Vagina (tissue), 2 donors: ENCODE measurements around the gene NT5DC2. TPM values are rescaled to one million over a fixed set of nuclear protein-coding genes. Genes with fewer than 3 reads are reported as not detected.

Experiments
- DNase-seq, 2 donors: peaks; one replicate each; pipeline ENCODE4 v3.0.0-alpha.2; 2017; ENCODE audit errors: extremely low spot score in 2 of 2
- H3K27ac ChIP-seq: fragments of 200-600 bp; sonication (generic); one replicate; pipeline ENCODE4 v1.5.1; 2019
- H3K27me3 ChIP-seq: fragments of 200-600 bp; sonication (generic); one replicate; pipeline ENCODE4 v1.5.1; 2019
- H3K36me3 ChIP-seq, 2 donors: fragments of 200-600 bp; sonication (generic); one replicate each; pipeline ENCODE4 v1.5.1; 2017 to 2019
- H3K4me1 ChIP-seq: fragments of 200-600 bp; sonication (generic); one replicate; pipeline ENCODE4 v1.5.1; 2019
- H3K4me3 ChIP-seq, 2 donors: fragments of 200-600 bp; sonication (generic); 1 replicate in 1 of 2; 2 replicates in 1 of 2; pipeline ENCODE4 v1.5.1; 2016 to 2019
- H3K9me3 ChIP-seq: fragments of 200-600 bp; sonication (generic); one replicate; pipeline ENCODE4 v1.5.1; 2019
- CTCF ChIP-seq, 3 experiments: fragments of 450-650 bp in 2 of 3; fragments of 200-600 bp in 1 of 3; sonication (generic) in 1 of 3; IDR thresholded peaks; one replicate each; pipeline ENCODE4 v1.5.1; 2017 to 2019; ENCODE audit warnings: antibody characterized with exemption in 3 of 3, mild to moderate bottlenecking in 2 of 3, moderate library complexity in 2 of 3
- POLR2A ChIP-seq, 2 donors: fragments of 450-650 bp; IDR thresholded peaks; one replicate each; pipeline ENCODE4 v1.6.1; 2017; ENCODE audit warnings: antibody characterized with exemption in 2 of 2, mild to moderate bottlenecking in 2 of 2, moderate library complexity in 2 of 2
- POLR2AphosphoS5 ChIP-seq, 2 donors: sonication (generic); formaldehyde crosslinking; IDR thresholded peaks; one replicate each; pipeline ENCODE4 v1.9.0; 2017; ENCODE audit warnings: antibody characterized with exemption in 2 of 2, mild to moderate bottlenecking in 2 of 2, low read depth in 1 of 2; ENCODE audit not compliant: insufficient read depth in 1 of 2
- intact Hi-C: fragments of 100-400 bp; cut with DNase I; formaldehyde crosslinking; loops from one replicate; pipeline ENCODE4 v1.15.1; 2023
- small RNA-seq: library from RNA; depleted of rRNA; stranded (forward); fragments of <200 nt; gene quantifications from one replicate; pipeline ENCODE3, GENCODE V24; 2016
- total RNA-seq: library from RNA; depleted of rRNA; stranded (reverse); fragments of >200 nt; gene quantifications from one replicate; pipeline ENCODE4 v1.2.3, GENCODE V29; 2016

The NT5DC2 gene
- total RNA-seq, 1 donor from 2014 or later, result 63.3 TPM

- H3K27ac ChIP-seq, result no peak overlapping the region
- H3K9me3 ChIP-seq, result no peaks in the 10 kb centered on the region
- no peak for DNase-seq
- no peaks in the 10 kb centered on the region for H3K27me3 ChIP-seq
- H3K4me1 ChIP-seq, result peaks cover 19% of the 10 kb centered on the region
- H3K4me3 ChIP-seq, result no peak overlapping the region
- peaks cover 0 to 86% of the 10 kb centered on the region in 2 donors for H3K36me3 ChIP-seq
- TF ChIP-seq CTCF (IDR thresholded peaks at IDR 0.05) (no peak), POLR2AphosphoS5 (IDR thresholded peaks at IDR 0.05; ENCODE audit: insufficient read depth in 1 of 2, low read depth in 1 of 2) (no peak), POLR2A (IDR thresholded peaks at IDR 0.05) (no peak)
- intact Hi-C loops, result loop anchor here (10.0 kb wide), 1 partner anchor 56 kb away; the partner anchor contains the start of genes NT5DC2 and UQCC5
These were observed 54.4 kb downstream of the NT5DC2 start for GRCh38 chr3:52479037-52479876.

- Histone ChIP-seq H3K9me3 (no peaks in the 10 kb centered on the region), H3K27ac (no peak overlapping the region), H3K27me3 (no peaks in the 10 kb centered on the region), H3K4me1 (peaks cover 4% of the 10 kb centered on the region), H3K36me3 (peaks cover 0 to 96% of the 10 kb centered on the region in 2 donors), H3K4me3 (no peak overlapping the region)
- no peak for TF ChIP-seq POLR2AphosphoS5 (IDR thresholded peaks at IDR 0.05; ENCODE audit: insufficient read depth in 1 of 2, low read depth in 1 of 2)
- TF ChIP-seq CTCF (IDR thresholded peaks at IDR 0.05), result no peak
- TF ChIP-seq POLR2A (IDR thresholded peaks at IDR 0.05), result no peak
- intact Hi-C loops, result loop anchor here (10.0 kb wide), 1 partner anchor 57 kb away; the partner anchor contains the start of genes NT5DC2 and UQCC5
- no peak for DNase-seq
These were observed 55.9 kb downstream of the NT5DC2 start for GRCh38 chr3:52477796-52478095.

DNA sequence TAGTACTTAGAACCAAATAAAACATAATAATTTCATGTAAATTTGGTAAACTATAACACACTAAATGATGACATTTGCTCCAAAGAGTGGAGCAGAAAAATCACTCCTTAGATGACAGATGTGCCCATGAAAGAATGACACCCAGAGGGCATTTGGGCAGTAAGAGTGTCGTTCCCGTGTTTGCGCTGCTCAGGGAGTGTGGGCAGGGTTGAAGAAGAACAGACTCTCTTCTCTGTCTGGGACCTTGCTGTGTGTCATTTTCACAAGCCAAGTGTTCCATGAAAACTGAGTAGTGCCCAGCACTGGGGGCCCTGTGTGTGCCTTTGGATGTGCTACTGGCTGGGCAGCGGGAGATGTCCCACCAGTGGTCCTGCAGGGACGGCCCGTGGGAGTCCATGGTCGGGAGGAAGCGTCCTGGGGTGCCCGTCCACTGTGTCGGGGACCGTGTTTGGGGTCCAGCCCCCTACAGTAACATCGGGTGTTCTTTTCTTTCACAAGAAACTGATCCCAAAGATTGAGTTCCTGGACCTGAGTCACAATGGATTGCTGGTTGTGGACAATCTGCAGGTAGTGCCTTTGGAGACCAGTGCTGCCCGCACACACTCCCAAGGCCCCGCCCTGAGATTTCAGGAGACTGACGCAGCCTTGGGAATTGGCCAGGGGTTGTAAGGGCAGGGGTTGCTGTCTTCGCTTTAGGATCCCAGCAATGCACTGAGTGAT is 56.4 kb downstream of the NT5DC2 start:
- peaks cover 0 to 96% of the 10 kb centered on the region in 2 donors for H3K36me3 ChIP-seq
- no peak overlapping the region for H3K4me3 ChIP-seq
- intact Hi-C loops, result loop anchor here (10.0 kb wide), 1 partner anchor 58 kb away; the partner anchor contains the start of genes NT5DC2 and UQCC5
- H3K27me3 ChIP-seq, result no peaks in the 10 kb centered on the region
- H3K4me1 ChIP-seq, result no peaks in the 10 kb centered on the region
- no peaks in the 10 kb centered on the region for H3K9me3 ChIP-seq
- no peak for DNase-seq
- H3K27ac ChIP-seq, result no peak overlapping the region
- no peak for TF ChIP-seq POLR2AphosphoS5 (IDR thresholded peaks at IDR 0.05; ENCODE audit: insufficient read depth in 1 of 2, low read depth in 1 of 2)
- no peak for TF ChIP-seq POLR2A (IDR thresholded peaks at IDR 0.05)
- no peak for TF ChIP-seq CTCF (IDR thresholded peaks at IDR 0.05)

Small RNAs within 50 kb of the gene (small RNA-seq; reads per million reads assigned to genes)
- gene RNU6-856P, result not detected
- gene RNU6ATAC16P, result not detected

Other genes with a start within 250 kb of the NT5DC2 start
- gene GLYCTK, start 246.0 kb downstream of the NT5DC2 start, total RNA-seq, result 10.3 TPM
- gene DNAH1, start 217.5 kb downstream of the NT5DC2 start, total RNA-seq, result 12.3 TPM
- gene BAP1, start 123.8 kb downstream of the NT5DC2 start, total RNA-seq, result 68.0 TPM
- 13.5 TPM for gene PHF7, start 123.2 kb downstream of the NT5DC2 start, total RNA-seq
- gene SEMA3G, start 88.8 kb downstream of the NT5DC2 start, total RNA-seq, result 8.3 TPM
- 1.7 TPM for gene TNNC1, start 79.8 kb downstream of the NT5DC2 start, total RNA-seq
- gene NISCH, start 78.3 kb downstream of the NT5DC2 start, total RNA-seq, result 103 TPM
- 124 TPM for gene STAB1, start 38.5 kb downstream of the NT5DC2 start, total RNA-seq
- gene UQCC5, start 2.7 kb upstream of the NT5DC2 start, total RNA-seq, result 1.2 TPM
- gene PBRM1, start 152.1 kb upstream of the NT5DC2 start, total RNA-seq, result 64.6 TPM
- gene GNL3, start 152.2 kb upstream of the NT5DC2 start, total RNA-seq, result 73.4 TPM
- 29.7 TPM for gene GLT8D1, start 171.9 kb upstream of the NT5DC2 start, total RNA-seq
- gene SPCS1, start 172.2 kb upstream of the NT5DC2 start, total RNA-seq, result 68.5 TPM
- 53.0 TPM for gene NEK4, start 237.1 kb upstream of the NT5DC2 start, total RNA-seq
- 0.98 TPM for gene ITIH1, start 243.7 kb upstream of the NT5DC2 start, total RNA-seq